ENCODE measurements around the gene MASP2. TPM values are rescaled to one million over a fixed set of nuclear protein-coding genes. Genes with fewer than 3 reads are reported as not detected.
"Not testable (repeated sequence)": the region's sequence is repeated elsewhere in the genome, so short reads cannot be mapped to it uniquely, and the experiment has no call there.

Gene MASP2
- not detected for total RNA-seq
- long read RNA-seq, partial matches to known transcripts = 0 of 1 reads
- long read RNA-seq, other reads (novel, unspliced or antisense) = 1 of 1 reads

- no peak for DNase-seq (ENCODE audit: low spot score)
Measured at GRCh38 chr1:11046625-11047365, at the start of gene MASP2. TSS of gene MASP2 (minus strand) at chr1:11047239. CDS start at chr1:11047207, 32 bp downstream.

DNA sequence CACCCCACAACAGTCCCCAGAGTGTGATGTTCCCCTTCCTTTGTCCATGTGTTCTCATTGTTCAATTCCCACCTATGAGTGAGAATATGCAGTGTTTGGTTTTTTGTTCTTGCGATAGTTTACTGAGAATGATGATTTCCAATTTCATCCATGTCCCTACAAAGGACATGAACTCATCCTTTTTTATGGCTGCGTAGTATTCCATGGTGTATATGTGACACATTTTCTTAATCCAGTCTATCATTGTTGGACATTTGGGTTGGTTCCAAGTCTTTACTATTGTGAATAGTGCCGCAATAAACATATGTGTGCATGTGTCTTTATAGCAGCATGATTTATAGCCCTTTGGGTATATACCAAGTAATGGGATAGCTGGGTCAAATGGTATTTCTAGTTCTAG, 36.7 kb upstream of the MASP2 start:
- not testable (repeated sequence) for DNase-seq (ENCODE audit: low spot score)

DNA sequence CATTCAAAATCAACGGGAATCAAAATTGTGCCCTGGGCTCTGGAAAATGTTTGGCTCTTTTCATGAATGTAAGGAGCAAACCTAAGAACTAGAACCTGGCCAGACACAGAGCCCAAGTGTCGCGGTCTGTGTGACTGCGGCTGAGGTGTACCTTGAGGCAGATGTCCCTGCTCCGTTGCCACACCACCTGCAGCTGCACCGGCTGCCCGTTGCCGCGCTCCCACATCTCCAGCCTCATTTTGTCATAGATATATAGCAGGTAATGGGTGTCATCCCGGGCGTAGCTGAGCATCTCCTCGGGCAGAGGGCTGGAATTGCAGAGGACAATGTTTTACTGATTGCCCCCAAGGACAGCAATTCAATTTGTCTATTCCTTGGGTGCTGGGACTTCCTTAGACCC, 33.9 kb upstream of the MASP2 start:
- peak; percentile 71 for DNase-seq (ENCODE audit: low spot score)

- DNase-seq (ENCODE audit: low spot score) = no peak
Measured at GRCh38 chr1:11078631-11079030, 31.6 kb upstream of the MASP2 start.

- DNase-seq (ENCODE audit: low spot score) = peak; percentile 22
Measured at GRCh38 chr1:11073398-11073797, 26.4 kb upstream of the MASP2 start.

DNA sequence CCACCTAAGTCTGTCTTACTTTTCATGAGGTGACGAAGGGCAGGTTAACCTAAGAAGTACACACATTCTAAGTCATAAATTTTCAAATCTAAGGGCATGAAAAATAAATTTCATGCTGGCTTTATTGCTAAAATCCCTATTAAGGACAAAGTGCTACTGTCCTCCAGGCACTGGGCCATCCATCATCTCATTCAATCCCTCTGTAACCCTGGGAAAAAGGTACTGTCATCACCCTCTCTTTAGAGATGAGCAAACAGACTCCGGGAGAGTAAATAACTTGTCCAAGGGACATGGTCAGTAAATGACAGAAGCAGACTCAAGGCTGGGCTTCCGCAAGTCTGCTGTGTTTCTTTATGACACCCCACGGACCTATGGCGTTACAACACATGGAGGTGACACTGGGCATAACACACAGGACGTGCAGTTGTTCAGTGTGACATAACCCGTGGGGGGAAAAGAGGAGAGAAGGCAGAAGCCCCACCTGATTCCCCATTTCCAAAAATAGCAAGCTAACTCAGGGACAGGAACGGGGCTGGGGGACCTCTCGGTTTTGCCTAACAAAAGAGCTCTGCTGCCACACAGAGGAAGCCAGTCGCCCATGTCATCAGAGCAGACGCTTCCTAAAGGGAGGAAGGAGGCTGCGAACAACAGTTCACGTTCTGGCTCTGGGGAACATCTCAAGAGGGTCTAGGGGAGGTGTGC, 25.3 kb upstream of the MASP2 start:
- peak; percentile 39 for DNase-seq (ENCODE audit: low spot score)

DNA sequence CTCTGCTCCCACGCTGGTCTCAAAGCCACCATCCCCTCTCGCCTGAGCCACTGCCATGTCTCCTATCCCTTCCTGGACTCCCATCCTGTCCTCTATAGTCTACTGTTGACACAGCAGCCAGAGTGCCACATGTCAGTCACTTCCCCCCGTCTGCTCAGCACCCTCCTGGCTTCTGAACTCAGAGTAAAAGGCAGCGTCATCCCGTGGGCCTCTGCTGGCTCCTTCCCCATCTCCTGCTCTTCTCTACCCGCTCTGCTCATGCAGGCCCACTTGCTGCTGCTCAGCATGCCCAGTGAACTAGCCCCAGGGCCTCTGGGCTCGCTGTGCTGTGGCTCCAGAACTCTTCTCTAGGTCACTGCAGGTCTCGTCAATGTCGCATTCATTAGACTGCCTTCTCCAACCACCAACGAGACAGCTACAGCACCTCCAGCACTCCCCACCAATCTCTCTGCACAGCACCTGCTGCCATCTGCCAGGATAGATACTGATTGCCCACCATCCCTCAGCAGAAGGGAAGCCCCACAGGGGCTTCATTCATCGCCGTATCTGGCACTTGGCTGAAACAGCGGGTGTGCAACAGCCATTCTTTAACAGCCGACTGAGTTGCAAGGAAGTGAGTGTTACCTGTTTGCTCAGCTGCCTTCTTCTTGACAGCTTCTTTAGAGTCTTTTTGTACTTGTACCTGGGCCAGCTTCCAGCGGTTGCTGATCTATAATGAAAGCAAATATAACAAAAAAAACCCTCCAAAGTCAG, 24.6 kb upstream of the MASP2 start:
- peak; percentile 86 for DNase-seq (ENCODE audit: low spot score)

GRCh38 chr1:11070876-11071275, 23.8 kb upstream of the MASP2 start:
- DNase-seq (ENCODE audit: low spot score) = peak; percentile 76

- DNase-seq (ENCODE audit: low spot score) = peak; percentile 74
Measured at GRCh38 chr1:11068600-11069473, 21.8 kb upstream of the MASP2 start.

- DNase-seq (ENCODE audit: low spot score) = peak; percentile 72
Measured at GRCh38 chr1:11067716-11068599, 20.9 kb upstream of the MASP2 start.

DNA sequence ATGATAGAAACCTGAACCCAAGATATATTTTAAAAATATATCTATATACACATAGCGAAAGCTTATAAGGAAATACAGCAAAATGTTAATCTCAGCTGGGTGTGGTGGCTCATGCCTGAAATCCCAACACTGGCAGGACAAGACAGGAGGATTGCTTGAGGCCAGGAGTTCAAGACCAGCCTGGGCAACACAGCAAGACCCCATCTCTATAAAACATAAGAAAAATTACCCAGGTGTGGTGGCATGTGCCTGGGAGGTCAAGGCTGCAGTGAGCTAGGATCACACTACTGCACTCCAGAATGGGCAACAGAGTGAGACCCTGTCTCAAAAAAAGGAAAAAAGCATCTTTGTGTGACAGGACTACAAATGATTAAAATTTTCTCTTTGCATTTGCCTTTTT, 18.8 kb upstream of the MASP2 start:
- DNase-seq (ENCODE audit: low spot score) = no peak

GRCh38 chr1:11064942-11065341, 17.9 kb upstream of the MASP2 start:
- peak; percentile 30 for DNase-seq (ENCODE audit: low spot score)

DNA sequence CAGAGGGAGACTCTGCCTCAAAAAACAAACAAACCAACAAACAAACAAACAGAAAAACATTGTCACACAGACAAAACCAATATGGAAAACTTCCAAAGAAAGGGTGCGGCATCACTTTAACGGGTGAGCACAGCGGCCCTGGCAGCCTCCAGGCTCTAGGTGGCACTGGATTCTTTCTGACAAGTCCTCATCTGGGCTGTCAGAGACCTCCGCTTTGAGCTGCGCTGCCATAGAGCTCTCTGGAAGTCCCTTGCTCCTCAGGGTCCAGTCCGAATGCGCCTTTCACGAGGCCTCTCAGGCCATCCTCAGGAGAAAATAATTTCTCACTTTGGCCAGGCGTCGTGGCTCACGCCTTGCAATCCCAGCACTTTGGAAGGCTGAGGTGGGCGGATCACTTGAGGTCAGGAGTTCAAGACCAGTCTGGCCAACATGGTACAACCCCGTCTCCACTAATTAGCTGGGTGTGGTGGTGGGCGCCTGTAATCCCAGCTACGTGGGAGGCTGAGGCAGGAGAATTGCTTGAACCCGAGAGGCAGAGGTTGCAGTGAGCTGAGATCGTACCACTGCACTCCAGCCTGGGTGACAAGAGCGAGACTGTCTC, 17.0 kb upstream of the MASP2 start:
- DNase-seq (ENCODE audit: low spot score) = peak; percentile 16

GRCh38 chr1:11062965-11063401, 15.9 kb upstream of the MASP2 start:
- peak; percentile 60 for DNase-seq (ENCODE audit: low spot score)

GRCh38 chr1:11061652-11062365, 14.8 kb upstream of the MASP2 start:
- peak; percentile 73 for DNase-seq (ENCODE audit: low spot score)

DNA sequence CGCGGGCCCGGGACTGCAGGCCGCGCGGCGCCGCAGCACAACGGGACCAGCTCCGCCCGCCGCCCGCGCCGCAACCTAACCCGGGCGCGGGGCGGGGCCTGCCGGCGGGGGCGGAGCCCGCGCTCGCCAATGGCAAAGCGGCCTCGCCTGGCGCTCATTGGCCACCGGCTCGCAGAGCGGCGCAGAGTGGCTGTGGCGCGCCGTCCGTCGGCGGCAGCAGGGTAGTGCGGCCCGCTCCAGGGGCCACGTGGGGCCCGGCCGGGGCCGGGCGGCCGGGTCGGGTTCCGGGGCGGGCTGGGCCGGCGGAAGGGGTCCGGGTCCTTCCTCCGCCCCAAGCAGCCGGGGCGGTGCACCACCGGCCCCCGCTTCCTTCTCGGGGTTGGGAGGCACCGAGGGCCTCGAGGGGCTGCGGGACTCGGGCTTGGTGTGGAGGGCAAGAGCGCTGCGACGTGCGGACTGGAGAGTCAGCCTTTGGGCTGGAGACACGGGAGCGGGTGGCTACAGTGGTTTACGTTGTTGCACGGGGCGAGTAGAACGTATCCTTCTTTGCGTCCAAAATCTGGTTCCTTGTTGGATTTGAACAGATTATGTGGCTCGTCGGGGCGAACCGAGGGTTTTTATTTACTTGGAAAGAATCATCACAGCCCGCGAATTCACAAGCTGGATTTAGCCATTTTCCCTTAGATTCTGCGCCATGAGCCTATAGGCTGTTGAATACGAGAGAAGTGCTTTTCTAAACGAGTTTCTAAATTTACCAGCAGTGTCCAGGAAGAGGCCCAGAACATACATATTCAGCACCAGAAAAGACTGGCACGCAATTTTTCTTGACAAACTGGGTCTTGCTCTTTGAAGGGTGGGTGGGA, 13.2 kb upstream of the MASP2 start, which contains the start of gene SRM:
TSS of gene SRM (minus strand) at position 51 of the 863 bp plus-strand sequence. CDS start 75 bp downstream, outside the sequence.
- peak; percentile 97 for DNase-seq (ENCODE audit: low spot score)

DNA sequence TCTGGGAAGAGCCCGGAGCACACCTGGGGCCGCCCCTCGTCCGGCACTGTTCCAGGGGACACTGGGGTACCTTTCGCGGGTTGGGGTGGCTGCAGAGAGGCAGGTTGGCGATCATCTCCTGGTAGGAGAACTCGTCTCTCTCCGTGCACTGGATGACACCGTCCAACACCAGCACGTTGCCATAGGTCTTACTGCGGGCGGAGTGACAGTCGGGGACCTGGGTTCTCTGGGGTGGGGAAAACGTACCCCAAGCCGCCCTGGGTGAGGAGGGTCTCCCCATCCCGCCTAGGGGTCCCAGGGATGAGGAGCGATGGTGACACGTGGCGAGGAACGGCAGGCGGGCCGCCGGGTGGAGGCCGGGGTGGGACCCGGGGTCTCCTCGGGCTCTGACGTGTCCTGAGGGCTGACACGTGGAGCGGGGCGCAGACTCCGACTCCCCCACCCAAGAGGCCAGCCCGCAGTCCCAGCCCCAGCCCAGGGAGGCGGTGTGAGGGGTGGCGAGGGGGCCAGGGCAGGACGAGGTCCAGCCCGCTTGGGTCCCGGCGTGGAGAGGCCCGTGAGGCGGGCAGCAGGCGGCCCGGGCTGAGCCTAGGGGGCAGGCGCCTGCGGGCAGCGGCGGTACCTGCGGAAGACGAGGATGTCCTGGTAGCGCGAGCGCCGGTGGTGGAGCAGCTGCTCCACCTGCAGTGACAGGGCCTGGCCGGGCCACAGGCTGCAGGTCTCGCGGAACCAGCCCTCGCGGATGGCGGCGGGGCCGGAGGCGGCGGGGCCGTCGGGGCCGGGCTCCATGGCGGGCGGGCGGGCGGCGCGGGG, 12.3 kb upstream of the MASP2 start:
- DNase-seq (ENCODE audit: low spot score) = no peak
